ENCODE measurements around the gene TLL1. TPM values are rescaled to one million over a fixed set of nuclear protein-coding genes. Genes with fewer than 3 reads are reported as not detected.

The TLL1 gene
- total and polyA plus RNA-seq, 3 experiments from 2014 or later = not detected

DNA sequence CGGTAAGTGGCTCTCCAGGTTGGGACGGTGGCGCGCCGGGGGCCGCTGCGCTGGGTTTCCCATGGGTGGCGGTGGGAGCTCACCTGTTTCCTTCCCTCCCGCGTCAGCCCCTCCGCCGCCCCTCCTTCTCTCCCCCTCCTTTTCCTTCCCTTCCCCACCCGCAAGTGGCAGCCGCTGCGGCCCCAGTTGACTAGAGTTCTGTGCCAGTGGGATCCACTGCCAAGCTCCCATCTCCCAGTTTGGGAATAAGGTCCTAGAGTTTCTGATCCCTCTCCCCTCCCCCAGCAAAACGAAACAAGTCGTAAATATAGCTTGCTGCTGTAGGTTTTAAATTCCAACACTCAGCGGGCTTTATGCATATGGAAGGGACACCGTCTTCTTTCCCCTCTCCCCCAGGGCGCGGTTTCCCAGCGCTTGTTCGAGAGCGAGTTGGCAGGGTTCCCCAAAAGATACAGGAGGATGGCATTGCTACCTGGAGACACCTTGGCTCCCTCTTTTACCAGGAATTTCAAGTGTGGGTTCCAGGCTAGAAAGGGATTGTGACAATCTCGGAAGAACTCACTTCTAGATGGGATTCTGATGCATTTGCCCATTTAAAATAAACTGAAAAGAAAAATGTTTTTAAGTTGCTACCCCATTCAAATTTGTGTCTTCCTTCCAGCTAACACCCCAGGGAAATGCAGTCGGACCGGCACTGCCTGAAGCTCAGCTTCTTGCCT lies 1.2 kb downstream of the TLL1 start:
- Mint-ChIP-seq H3K36me3 (no peaks in the 10 kb centered on the region), H3K4me1 (peaks cover 0 to 18% (median 5%) of the 10 kb centered on the region in 3 donors), H3K27me3 (peaks cover 31 to 57% of the 10 kb centered on the region in 2 donors), H3K9me3 (peaks cover 0 to 14% (median 6%) of the 10 kb centered on the region in 5 donors), H3K27ac (no peak overlapping the region), H3K4me3 (peak overlapping the region in 2 of 7 donors; percentile 20 to 37)
- Histone ChIP-seq H3K4me3 (ENCODE audit: low read length) (no peak overlapping the region), H3K4me1 (ENCODE audit: insufficient read depth, low read length) (no peaks in the 10 kb centered on the region), H3K27ac (ENCODE audit: low read depth, low read length) (no peak overlapping the region), H3K36me3 (ENCODE audit: insufficient read depth, low read length) (no peaks in the 10 kb centered on the region), H3K9me3 (ENCODE audit: low read length) (no peaks in the 10 kb centered on the region), H3K27me3 (ENCODE audit: insufficient read depth, low read length, poor library complexity, severe bottlenecking) (peaks cover 11% of the 10 kb centered on the region)
- ChIA-PET CTCF (no interaction called here), POLR2A (no interaction called here)
- no peak for DNase-seq

- Mint-ChIP-seq H3K27ac (no peak overlapping the region), H3K36me3 (no peaks in the 10 kb centered on the region), H3K9me3 (peaks cover 0 to 14% (median 6%) of the 10 kb centered on the region in 5 donors), H3K4me3 (no peak overlapping the region), H3K27me3 (peaks cover 30 to 55% of the 10 kb centered on the region in 2 donors), H3K4me1 (peaks cover 0 to 18% (median 5%) of the 10 kb centered on the region in 3 donors)
- ChIA-PET POLR2A (no interaction called here), CTCF (no interaction called here)
- Histone ChIP-seq H3K4me1 (ENCODE audit: insufficient read depth, low read length) (no peaks in the 10 kb centered on the region), H3K9me3 (ENCODE audit: low read length) (no peaks in the 10 kb centered on the region), H3K4me3 (ENCODE audit: low read length) (no peak overlapping the region), H3K27me3 (ENCODE audit: insufficient read depth, low read length, poor library complexity, severe bottlenecking) (peaks cover 11% of the 10 kb centered on the region), H3K27ac (ENCODE audit: low read depth, low read length) (no peak overlapping the region), H3K36me3 (ENCODE audit: insufficient read depth, low read length) (no peaks in the 10 kb centered on the region)
- DNase-seq = no peak
Measured at GRCh38 chr4:165874791-165875371, 1.8 kb downstream of the TLL1 start.

- Histone ChIP-seq H3K9me3 (ENCODE audit: low read length) (no peaks in the 10 kb centered on the region), H3K27ac (ENCODE audit: low read depth, low read length) (no peak overlapping the region), H3K4me1 (ENCODE audit: insufficient read depth, low read length) (no peaks in the 10 kb centered on the region), H3K27me3 (ENCODE audit: insufficient read depth, low read length, poor library complexity, severe bottlenecking) (peaks cover 11% of the 10 kb centered on the region), H3K4me3 (ENCODE audit: low read length) (no peak overlapping the region), H3K36me3 (ENCODE audit: insufficient read depth, low read length) (no peaks in the 10 kb centered on the region)
- CTCF ChIA-PET = no interaction called here
- no peak for DNase-seq
- POLR2A ChIA-PET = no interaction called here
- H3K36me3 Mint-ChIP-seq = no peaks in the 10 kb centered on the region
- no peak overlapping the region for H3K4me3 Mint-ChIP-seq
- H3K9me3 Mint-ChIP-seq = peaks cover 0 to 14% (median 6%) of the 10 kb centered on the region in 5 donors
- H3K4me1 Mint-ChIP-seq = peaks cover 0 to 18% (median 5%) of the 10 kb centered on the region in 3 donors
- H3K27ac Mint-ChIP-seq = no peak overlapping the region
- peaks cover 29 to 50% of the 10 kb centered on the region in 2 donors for H3K27me3 Mint-ChIP-seq
Measured at GRCh38 chr4:165875446-165875845, 2.4 kb downstream of the TLL1 start.

DNA sequence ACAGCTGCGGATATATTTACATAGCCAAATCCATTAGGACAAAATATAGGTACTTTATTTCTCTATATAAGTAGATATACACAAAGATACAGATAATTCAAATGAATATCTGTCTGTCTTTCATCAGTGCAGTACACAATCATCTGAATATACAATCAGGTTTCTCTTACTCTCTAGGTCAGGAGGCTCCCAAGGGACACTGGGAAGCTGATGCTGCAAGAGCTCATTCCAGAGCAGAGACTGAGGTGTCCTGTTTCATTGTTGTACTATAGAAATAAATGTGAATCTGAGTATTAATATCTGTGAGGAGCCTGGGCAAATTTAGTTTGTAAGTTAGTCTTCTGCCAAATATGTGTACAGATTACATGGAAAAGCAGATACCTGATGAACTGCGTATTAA lies 4.2 kb downstream of the TLL1 start:
- no peak overlapping the region for H3K4me3 Mint-ChIP-seq
- no peaks in the 10 kb centered on the region for H3K36me3 Mint-ChIP-seq
- Histone ChIP-seq H3K4me1 (ENCODE audit: insufficient read depth, low read length) (no peaks in the 10 kb centered on the region), H3K9me3 (ENCODE audit: low read length) (no peaks in the 10 kb centered on the region), H3K36me3 (ENCODE audit: insufficient read depth, low read length) (no peaks in the 10 kb centered on the region), H3K4me3 (ENCODE audit: low read length) (no peak overlapping the region), H3K27me3 (ENCODE audit: insufficient read depth, low read length, poor library complexity, severe bottlenecking) (peaks cover 11% of the 10 kb centered on the region), H3K27ac (ENCODE audit: low read depth, low read length) (no peak overlapping the region)
- DNase-seq = no peak
- H3K4me1 Mint-ChIP-seq = peaks cover 0 to 18% (median 5%) of the 10 kb centered on the region in 3 donors
- ChIA-PET CTCF (no interaction called here), POLR2A (no interaction called here)
- no peak overlapping the region for H3K27ac Mint-ChIP-seq
- H3K27me3 Mint-ChIP-seq = peaks cover 24 to 38% of the 10 kb centered on the region in 2 donors
- peaks cover 0 to 11% (median 6%) of the 10 kb centered on the region in 5 donors for H3K9me3 Mint-ChIP-seq

DNA sequence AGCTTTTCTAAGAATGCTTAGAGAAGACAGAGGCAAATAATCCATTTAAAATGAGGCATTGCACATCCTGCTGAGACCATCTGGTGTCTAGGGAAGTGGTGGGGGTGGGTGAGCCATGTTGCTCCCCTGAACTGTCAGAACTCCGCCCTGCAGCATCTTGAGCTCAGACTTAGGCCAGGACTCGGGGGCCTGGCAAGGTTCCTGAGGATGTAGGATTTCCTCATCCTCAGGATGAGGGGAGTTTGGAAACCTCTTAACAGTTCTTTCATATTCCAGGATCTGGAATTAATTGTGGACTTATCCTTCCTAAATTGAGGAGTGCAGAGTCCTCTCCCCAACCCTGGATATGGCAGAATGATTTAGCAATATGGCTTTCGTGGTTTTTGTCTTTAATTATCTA lies 6.6 kb downstream of the TLL1 start:
- H3K36me3 Mint-ChIP-seq = no peaks in the 10 kb centered on the region
- Histone ChIP-seq H3K4me3 (ENCODE audit: low read length) (no peak overlapping the region), H3K9me3 (ENCODE audit: low read length) (no peaks in the 10 kb centered on the region), H3K27me3 (ENCODE audit: insufficient read depth, low read length, poor library complexity, severe bottlenecking) (peaks cover 3% of the 10 kb centered on the region), H3K36me3 (ENCODE audit: insufficient read depth, low read length) (no peaks in the 10 kb centered on the region), H3K4me1 (ENCODE audit: insufficient read depth, low read length) (no peaks in the 10 kb centered on the region), H3K27ac (ENCODE audit: low read depth, low read length) (no peak overlapping the region)
- ChIA-PET CTCF (no interaction called here), POLR2A (no interaction called here)
- H3K4me1 Mint-ChIP-seq = peaks cover 0 to 3% (median 0%) of the 10 kb centered on the region in 3 donors
- peaks cover 0 to 6% (median 3%) of the 10 kb centered on the region in 5 donors for H3K9me3 Mint-ChIP-seq
- no peak overlapping the region for H3K4me3 Mint-ChIP-seq
- no peak for DNase-seq
- no peak overlapping the region for H3K27ac Mint-ChIP-seq
- H3K27me3 Mint-ChIP-seq = peaks cover 10 to 19% of the 10 kb centered on the region in 2 donors

GRCh38 chr4:165894159-165894558 lies 21.1 kb downstream of the TLL1 start:
- Mint-ChIP-seq H3K27me3 (no peaks in the 10 kb centered on the region), H3K4me3 (no peak overlapping the region), H3K27ac (no peak overlapping the region), H3K4me1 (no peaks in the 10 kb centered on the region), H3K9me3 (peaks cover 7 to 25% (median 9%) of the 10 kb centered on the region in 5 donors), H3K36me3 (no peaks in the 10 kb centered on the region)
- Histone ChIP-seq H3K4me3 (ENCODE audit: low read length) (no peak overlapping the region), H3K36me3 (ENCODE audit: insufficient read depth, low read length) (no peaks in the 10 kb centered on the region), H3K27me3 (ENCODE audit: insufficient read depth, low read length, poor library complexity, severe bottlenecking) (no peaks in the 10 kb centered on the region), H3K27ac (ENCODE audit: low read depth, low read length) (no peak overlapping the region), H3K9me3 (ENCODE audit: low read length) (no peaks in the 10 kb centered on the region), H3K4me1 (ENCODE audit: insufficient read depth, low read length) (no peaks in the 10 kb centered on the region)
- ChIA-PET CTCF (no interaction called here), POLR2A (no interaction called here)
- DNase-seq = no peak

GRCh38 chr4:165905405-165906027 lies 32.5 kb downstream of the TLL1 start:
- no peak overlapping the region for H3K27ac Mint-ChIP-seq

GRCh38 chr4:165906272-165906671 lies 33.2 kb downstream of the TLL1 start:
- no peak for DNase-seq
- no peaks in the 10 kb centered on the region for H3K9me3 ChIP-seq (ENCODE audit: low read length)
- Mint-ChIP-seq H3K4me1 (no peaks in the 10 kb centered on the region), H3K9me3 (peaks cover 0 to 15% (median 3%) of the 10 kb centered on the region in 5 donors), H3K4me3 (no peak overlapping the region), H3K36me3 (no peaks in the 10 kb centered on the region), H3K27me3 (no peaks in the 10 kb centered on the region), H3K27ac (no peak overlapping the region)
- no peak overlapping the region for H3K27ac ChIP-seq (ENCODE audit: low read depth, low read length)
- H3K27me3 ChIP-seq (ENCODE audit: insufficient read depth, low read length, poor library complexity, severe bottlenecking) = no peaks in the 10 kb centered on the region
- POLR2A ChIA-PET = no interaction called here
- H3K4me3 ChIP-seq (ENCODE audit: low read length) = no peak overlapping the region
- no peaks in the 10 kb centered on the region for H3K4me1 ChIP-seq (ENCODE audit: insufficient read depth, low read length)
- CTCF ChIA-PET = no interaction called here
- H3K36me3 ChIP-seq (ENCODE audit: insufficient read depth, low read length) = no peaks in the 10 kb centered on the region

More at GRCh38 chr4:165905405-165906027, 32.5 kb downstream of the TLL1 start:
- Mint-ChIP-seq H3K9me3 (peaks cover 0 to 11% (median 7%) of the 10 kb centered on the region in 5 donors), H3K27me3 (no peaks in the 10 kb centered on the region), H3K36me3 (no peaks in the 10 kb centered on the region), H3K4me3 (no peak overlapping the region), H3K4me1 (no peaks in the 10 kb centered on the region)
- DNase-seq = no peak
- Histone ChIP-seq H3K4me3 (ENCODE audit: low read length) (no peak overlapping the region), H3K27me3 (ENCODE audit: insufficient read depth, low read length, poor library complexity, severe bottlenecking) (no peaks in the 10 kb centered on the region), H3K4me1 (ENCODE audit: insufficient read depth, low read length) (no peaks in the 10 kb centered on the region), H3K9me3 (ENCODE audit: low read length) (no peaks in the 10 kb centered on the region), H3K36me3 (ENCODE audit: insufficient read depth, low read length) (no peaks in the 10 kb centered on the region), H3K27ac (ENCODE audit: low read depth, low read length) (no peak overlapping the region)
- CTCF ChIA-PET = no interaction called here
- POLR2A ChIA-PET = no interaction called here

All from CD8-positive, alpha-beta memory T cell (primary cell).